Measurements from ENCODE around the gene GALNT1. TPM values are rescaled to one million over a fixed set of nuclear protein-coding genes. Genes with fewer than 3 reads are reported as not detected.

The GALNT1 gene
- total RNA-seq, 2 donors from 2014 or later: 31.1 to 32.0 TPM

DNA sequence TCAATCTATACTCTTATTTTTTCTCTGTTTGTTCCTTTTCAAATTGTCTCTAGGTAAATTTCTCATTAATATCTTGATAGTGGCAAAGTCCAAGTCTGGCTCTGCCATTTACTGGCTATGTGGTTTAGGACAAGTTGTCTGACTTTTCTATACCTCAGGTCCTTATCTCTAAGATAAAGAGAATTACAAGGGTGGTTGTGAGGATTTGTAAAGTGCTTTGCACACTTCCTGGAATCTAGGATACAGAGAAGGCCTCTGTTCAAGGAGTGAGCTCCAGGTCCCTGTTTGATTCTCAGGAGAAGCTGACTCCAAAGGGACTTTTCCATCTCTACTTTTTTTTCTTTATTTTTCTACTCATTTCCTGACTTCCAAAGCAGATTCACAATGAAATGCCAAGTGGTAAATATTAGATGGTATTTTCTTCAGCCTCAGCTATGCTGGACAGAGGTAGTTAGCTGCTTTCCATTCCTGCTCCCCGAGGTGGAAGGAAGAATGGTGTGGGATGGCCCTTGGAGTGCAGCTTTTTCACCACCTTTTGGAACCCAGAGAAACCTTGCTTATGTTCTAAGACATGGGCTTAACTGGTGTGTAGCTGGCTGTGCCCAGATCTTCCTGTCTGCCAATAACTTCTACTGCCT is 90.5 kb downstream of the GALNT1 start:
- no peaks in the 10 kb centered on the region for H3K9me3 ChIP-seq
- no peak for DNase-seq (ENCODE audit: low spot score)
- H3K27ac ChIP-seq: no peak overlapping the region
- no peaks in the 10 kb centered on the region for H3K36me3 ChIP-seq
- no peak overlapping the region for H3K4me3 ChIP-seq
- no peaks in the 10 kb centered on the region for H3K4me1 ChIP-seq (ENCODE audit: control insufficient read depth in 1 of 2, low read depth in 2 of 2)
- TF ChIP-seq, protein P1, sequence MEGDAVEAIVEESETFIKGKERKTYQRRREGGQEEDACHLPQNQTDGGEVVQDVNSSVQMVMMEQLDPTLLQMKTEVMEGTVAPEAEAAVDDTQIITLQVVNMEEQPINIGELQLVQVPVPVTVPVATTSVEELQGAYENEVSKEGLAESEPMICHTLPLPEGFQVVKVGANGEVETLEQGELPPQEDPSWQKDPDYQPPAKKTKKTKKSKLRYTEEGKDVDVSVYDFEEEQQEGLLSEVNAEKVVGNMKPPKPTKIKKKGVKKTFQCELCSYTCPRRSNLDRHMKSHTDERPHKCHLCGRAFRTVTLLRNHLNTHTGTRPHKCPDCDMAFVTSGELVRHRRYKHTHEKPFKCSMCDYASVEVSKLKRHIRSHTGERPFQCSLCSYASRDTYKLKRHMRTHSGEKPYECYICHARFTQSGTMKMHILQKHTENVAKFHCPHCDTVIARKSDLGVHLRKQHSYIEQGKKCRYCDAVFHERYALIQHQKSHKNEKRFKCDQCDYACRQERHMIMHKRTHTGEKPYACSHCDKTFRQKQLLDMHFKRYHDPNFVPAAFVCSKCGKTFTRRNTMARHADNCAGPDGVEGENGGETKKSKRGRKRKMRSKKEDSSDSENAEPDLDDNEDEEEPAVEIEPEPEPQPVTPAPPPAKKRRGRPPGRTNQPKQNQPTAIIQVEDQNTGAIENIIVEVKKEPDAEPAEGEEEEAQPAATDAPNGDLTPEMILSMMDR (IDR thresholded peaks at IDR 0.05): no peak
- ATAC-seq (ENCODE audit: insufficient number of reproducible peaks, low FRiP score, low read depth): no peak
- no peaks in the 10 kb centered on the region for H3K27me3 ChIP-seq (replicated peaks; ENCODE audit: insufficient read depth)

GRCh38 chr18:35672897-35673296 is 91.4 kb downstream of the GALNT1 start:
- no peak for DNase-seq (ENCODE audit: low spot score)
- Histone ChIP-seq H3K27ac (no peak overlapping the region), H3K4me1 (ENCODE audit: control insufficient read depth in 1 of 2, low read depth in 2 of 2) (no peaks in the 10 kb centered on the region), H3K9me3 (no peaks in the 10 kb centered on the region), H3K4me3 (no peak overlapping the region), H3K27me3 (replicated peaks; ENCODE audit: insufficient read depth) (no peaks in the 10 kb centered on the region), H3K36me3 (no peaks in the 10 kb centered on the region)
- no peak for ATAC-seq (ENCODE audit: insufficient number of reproducible peaks, low FRiP score, low read depth)
- TF ChIP-seq, protein P1 (IDR thresholded peaks at IDR 0.05): no peak

GRCh38 chr18:35673682-35674081 is 92.1 kb downstream of the GALNT1 start:
- TF ChIP-seq, protein P1 (IDR thresholded peaks at IDR 0.05): no peak
- Histone ChIP-seq H3K27ac (no peak overlapping the region), H3K9me3 (no peaks in the 10 kb centered on the region), H3K27me3 (replicated peaks; ENCODE audit: insufficient read depth) (no peaks in the 10 kb centered on the region), H3K4me3 (no peak overlapping the region), H3K36me3 (no peaks in the 10 kb centered on the region), H3K4me1 (ENCODE audit: control insufficient read depth in 1 of 2, low read depth in 2 of 2) (no peaks in the 10 kb centered on the region)
- no peak for ATAC-seq (ENCODE audit: insufficient number of reproducible peaks, low FRiP score, low read depth)
- no peak for DNase-seq (ENCODE audit: low spot score)

DNA sequence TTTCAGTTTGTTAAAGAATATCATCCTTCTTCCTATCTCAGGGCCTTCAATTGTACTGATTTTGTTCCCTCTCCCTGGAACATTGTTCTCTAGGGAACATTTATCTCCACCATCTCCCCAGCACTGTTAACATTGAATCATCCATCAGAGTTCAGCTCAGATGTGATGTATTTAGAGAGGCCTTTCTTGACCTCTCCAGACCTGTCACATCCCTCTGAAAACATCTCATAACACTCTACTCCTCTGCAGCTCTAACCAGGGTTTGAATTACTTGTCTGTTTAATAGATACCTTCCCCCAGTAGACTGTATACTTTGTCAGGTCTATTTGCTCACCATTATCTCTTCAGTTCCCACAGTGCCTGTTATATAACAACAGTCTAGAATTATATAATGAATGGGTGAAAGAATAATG is 98.6 kb downstream of the GALNT1 start:
- ATAC-seq (ENCODE audit: insufficient number of reproducible peaks, low FRiP score, low read depth) (no peak), DNase-seq (ENCODE audit: low spot score) (no peak)
- Histone ChIP-seq H3K36me3 (no peaks in the 10 kb centered on the region), H3K9me3 (no peaks in the 10 kb centered on the region), H3K4me3 (no peak overlapping the region), H3K27me3 (replicated peaks; ENCODE audit: insufficient read depth) (no peaks in the 10 kb centered on the region), H3K27ac (no peak overlapping the region), H3K4me1 (ENCODE audit: control insufficient read depth in 1 of 2, low read depth in 2 of 2) (no peaks in the 10 kb centered on the region)
- TF ChIP-seq, protein P1 (IDR thresholded peaks at IDR 0.05): no peak

DNA sequence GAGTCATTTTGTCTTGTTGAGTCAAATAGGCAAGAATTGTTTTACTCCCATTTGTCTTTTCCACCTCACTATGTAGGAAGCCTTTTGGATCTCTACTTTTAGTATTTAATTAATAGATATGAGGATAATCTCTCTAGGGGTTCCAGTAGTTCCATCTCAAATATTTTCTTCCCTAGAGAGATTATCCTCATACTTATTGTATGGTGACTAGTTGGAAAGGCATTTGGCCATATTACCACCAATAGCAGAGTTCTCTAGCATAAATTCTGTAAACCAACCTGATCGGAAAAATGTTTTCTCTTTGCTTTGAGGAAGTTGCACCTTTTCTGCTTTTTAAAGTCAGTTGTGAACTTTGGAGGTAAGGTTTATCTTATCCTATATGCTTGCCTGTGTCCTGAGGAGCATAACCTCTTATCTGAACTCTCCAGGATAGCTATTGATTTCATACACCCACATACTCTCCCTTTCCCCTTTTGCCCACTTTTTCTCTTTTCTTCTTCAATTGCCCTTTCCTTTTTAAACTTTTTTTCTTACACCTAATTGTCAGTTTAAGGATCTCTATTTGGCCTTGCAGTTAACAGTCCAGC is 100.8 kb downstream of the GALNT1 start:
- Histone ChIP-seq H3K4me3 (no peak overlapping the region), H3K27ac (no peak overlapping the region), H3K9me3 (no peaks in the 10 kb centered on the region), H3K36me3 (no peaks in the 10 kb centered on the region), H3K27me3 (replicated peaks; ENCODE audit: insufficient read depth) (no peaks in the 10 kb centered on the region), H3K4me1 (ENCODE audit: control insufficient read depth in 1 of 2, low read depth in 2 of 2) (no peaks in the 10 kb centered on the region)
- TF ChIP-seq, protein P1 (IDR thresholded peaks at IDR 0.05): no peak
- DNase-seq (ENCODE audit: low spot score): no peak
- no peak for ATAC-seq (ENCODE audit: insufficient number of reproducible peaks, low FRiP score, low read depth)

All from thoracic aorta (tissue), 2 donors.